ENCODE results near the gene GLP2R. TPM values are rescaled to one million over a fixed set of nuclear protein-coding genes. Genes with fewer than 3 reads are reported as not detected.

The GLP2R gene
- total RNA-seq, 1 donor from 2014 or later = not detected

GRCh38 chr17:9938764-9939163, 113.0 kb downstream of the GLP2R start:
- Mint-ChIP-seq H3K4me3 (ENCODE audit: unreplicated experiment) (no peak overlapping the region), H3K9me3 (ENCODE audit: unreplicated experiment) (peaks cover 2% of the 10 kb centered on the region), H3K4me1 (ENCODE audit: low read depth, unreplicated experiment) (peaks cover 2% of the 10 kb centered on the region), H3K27me3 (ENCODE audit: unreplicated experiment) (peaks cover 7% of the 10 kb centered on the region), H3K36me3 (ENCODE audit: unreplicated experiment) (no peaks in the 10 kb centered on the region), H3K27ac (ENCODE audit: unreplicated experiment) (no peak overlapping the region)
- no peak for TF ChIP-seq CTCF (IDR thresholded peaks at IDR 0.05; ENCODE audit: partially characterized antibody, unreplicated experiment)
- no peak for DNase-seq

DNA sequence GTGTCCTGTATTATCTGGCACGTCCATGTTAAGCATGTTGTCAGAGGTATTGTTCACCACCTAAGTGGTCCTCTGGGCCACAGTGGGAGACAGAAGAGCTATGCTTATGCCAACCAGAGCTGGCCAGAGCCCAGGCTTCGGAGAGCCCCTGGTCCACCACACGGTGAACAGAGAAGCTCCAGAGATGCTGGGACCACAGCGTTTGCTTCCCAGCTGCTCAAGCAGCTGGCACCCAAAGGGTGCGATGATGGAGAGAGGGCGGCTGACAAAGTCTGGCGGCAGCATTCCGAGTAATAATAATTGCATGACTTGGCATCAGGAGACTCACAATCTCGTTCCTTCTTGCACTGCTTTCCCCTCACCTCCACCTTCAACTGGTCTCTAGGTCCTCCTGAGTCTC, 115.1 kb downstream of the GLP2R start:
- Mint-ChIP-seq H3K4me3 (ENCODE audit: unreplicated experiment) (no peak overlapping the region), H3K27me3 (ENCODE audit: unreplicated experiment) (peaks cover 7% of the 10 kb centered on the region), H3K36me3 (ENCODE audit: unreplicated experiment) (no peaks in the 10 kb centered on the region), H3K9me3 (ENCODE audit: unreplicated experiment) (peaks cover 4% of the 10 kb centered on the region), H3K27ac (ENCODE audit: unreplicated experiment) (no peak overlapping the region), H3K4me1 (ENCODE audit: low read depth, unreplicated experiment) (peaks cover 13% of the 10 kb centered on the region)
- no peak for DNase-seq
- no peak for TF ChIP-seq CTCF (IDR thresholded peaks at IDR 0.05; ENCODE audit: partially characterized antibody, unreplicated experiment)

GRCh38 chr17:9941305-9941704, 115.6 kb downstream of the GLP2R start:
- Mint-ChIP-seq H3K27me3 (ENCODE audit: unreplicated experiment) (peaks cover 8% of the 10 kb centered on the region), H3K27ac (ENCODE audit: unreplicated experiment) (no peak overlapping the region), H3K9me3 (ENCODE audit: unreplicated experiment) (peaks cover 4% of the 10 kb centered on the region), H3K4me1 (ENCODE audit: low read depth, unreplicated experiment) (peaks cover 13% of the 10 kb centered on the region), H3K36me3 (ENCODE audit: unreplicated experiment) (no peaks in the 10 kb centered on the region), H3K4me3 (ENCODE audit: unreplicated experiment) (no peak overlapping the region)
- DNase-seq = no peak
- no peak for TF ChIP-seq CTCF (IDR thresholded peaks at IDR 0.05; ENCODE audit: partially characterized antibody, unreplicated experiment)

Other genes with a start within 250 kb of the GLP2R start
- gene CFAP52, start 249.3 kb upstream of the GLP2R start, total RNA-seq (ENCODE audit: unreplicated experiment) = not detected
- gene USP43, start 180.4 kb upstream of the GLP2R start, total RNA-seq (ENCODE audit: unreplicated experiment) = 0.22 TPM
- not detected for gene DHRS7C, start 34.3 kb upstream of the GLP2R start, total RNA-seq (ENCODE audit: unreplicated experiment)
- not detected for gene GSG1L2, start 3.8 kb upstream of the GLP2R start, total RNA-seq (ENCODE audit: unreplicated experiment)
- gene RCVRN, start 79.3 kb downstream of the GLP2R start, total RNA-seq (ENCODE audit: unreplicated experiment) = not detected